A549 treated with AZD9567 at 1 μM for 4 hours (cell line): ENCODE data around the gene HOMER2. TPM values are rescaled to one million over a fixed set of nuclear protein-coding genes. Genes with fewer than 3 reads are reported as not detected.

Experiments used
- total RNA-seq: library from RNA; stranded (reverse); fragments of 200-300 nt; extraction: Qiagen RNA extraction; gene quantifications from 5 replicates; pipeline ENCODE4 v1.2.3, GENCODE V29; 2022; ENCODE audit not compliant: insufficient read depth

The HOMER2 gene
- total RNA-seq, result 10.7 to 20.5 TPM (median 15.9 TPM) in 5 replicates

GRCh38 chr15:82952158-82953081, at the start of gene HOMER2:
Gene HOMER2, minus strand, starts transcription at chr15:82952720. Its CDS starts 185 bp downstream, at chr15:82952535.

GRCh38 chr15:82985688-82986441, 33.3 kb upstream of the HOMER2 start, which contains the start of gene RAMAC:
Gene RAMAC, plus strand, starts transcription at chr15:82986210. Its CDS starts 2,809 bp downstream, at chr15:82989019.

GRCh38 chr15:82809308-82810060, 143.0 kb downstream of the HOMER2 start, which contains the start of gene WHAMM:
Gene WHAMM, plus strand, starts transcription at chr15:82809628. Its CDS starts 99 bp downstream, at chr15:82809727.

GRCh38 chr15:82805994-82806406, 146.5 kb downstream of the HOMER2 start, which contains the start of gene FSD2:
Gene FSD2, minus strand, starts transcription at chr15:82806069. Its CDS starts 18,679 bp downstream, at chr15:82787390.

Other genes with a start within 250 kb of the HOMER2 start
- 0.61 to 1.2 TPM (median 0.68 TPM) in 5 replicates for gene AP3B2, start 242.8 kb downstream of the HOMER2 start, total RNA-seq
- not detected in 5 replicates for gene FSD2, start 146.7 kb downstream of the HOMER2 start, total RNA-seq
- 7.1 to 7.8 TPM (median 7.3 TPM) in 5 replicates for gene WHAMM, start 143.1 kb downstream of the HOMER2 start, total RNA-seq
- gene RAMAC, start 33.5 kb upstream of the HOMER2 start, total RNA-seq, result 42.8 to 61.8 TPM (median 47.5 TPM) in 5 replicates
- 45.7 to 99.4 TPM (median 47.6 TPM) in 5 replicates for gene C15orf40, start 58.9 kb upstream of the HOMER2 start, total RNA-seq
- gene BTBD1, start 114.5 kb upstream of the HOMER2 start, total RNA-seq, result 47.1 to 79.5 TPM (median 57.9 TPM) in 5 replicates
- 0.07 to 0.13 TPM (median 0.10 TPM) in 4 of 5 replicates, not detected in the other for gene TM6SF1, start 154.9 kb upstream of the HOMER2 start, total RNA-seq